Measurements from ENCODE around the gene PROCA1. TPM values are rescaled to one million over a fixed set of nuclear protein-coding genes. Genes with fewer than 3 reads are reported as not detected.

Gene PROCA1
- total RNA-seq, 1 donor from 2014 or later: 12.0 TPM

GRCh38 chr17:28743243-28744103, 31.8 kb upstream of the PROCA1 start, which contains the start of gene TRAF4:
TSS of gene TRAF4 (plus strand) at chr17:28744011. CDS start at chr17:28744113, 102 bp downstream.
- H3K4me1 Mint-ChIP-seq (ENCODE audit: unreplicated experiment): peaks cover 25% of the 10 kb centered on the region
- peaks cover 9% of the 10 kb centered on the region for H3K36me3 Mint-ChIP-seq (ENCODE audit: low read depth, unreplicated experiment)
- peak; percentile 77 for DNase-seq (ENCODE audit: low spot score)
- peak within 1 kb of the TSS; percentile 94 for H3K4me3 Mint-ChIP-seq (ENCODE audit: unreplicated experiment)
- no peak for TF ChIP-seq CTCF (IDR thresholded peaks at IDR 0.05; ENCODE audit: unreplicated experiment)
- H3K27ac Mint-ChIP-seq (ENCODE audit: unreplicated experiment): peak within 1 kb of the TSS; percentile 94
- peaks cover 11% of the 10 kb centered on the region for H3K27me3 Mint-ChIP-seq (ENCODE audit: unreplicated experiment)
- no peaks in the 10 kb centered on the region for H3K9me3 Mint-ChIP-seq (ENCODE audit: unreplicated experiment)

GRCh38 chr17:28741358-28742349, 30.0 kb upstream of the PROCA1 start:
- Mint-ChIP-seq H3K4me3 (ENCODE audit: unreplicated experiment) (no peak overlapping the region), H3K36me3 (ENCODE audit: low read depth, unreplicated experiment) (peaks cover 10% of the 10 kb centered on the region), H3K27me3 (ENCODE audit: unreplicated experiment) (peaks cover 10% of the 10 kb centered on the region), H3K27ac (ENCODE audit: unreplicated experiment) (no peak overlapping the region), H3K9me3 (ENCODE audit: unreplicated experiment) (no peaks in the 10 kb centered on the region), H3K4me1 (ENCODE audit: unreplicated experiment) (peaks cover 12% of the 10 kb centered on the region)
- DNase-seq (ENCODE audit: low spot score): no peak
- TF ChIP-seq CTCF (IDR thresholded peaks at IDR 0.05; ENCODE audit: unreplicated experiment): no peak

- no peak for TF ChIP-seq CTCF (IDR thresholded peaks at IDR 0.05; ENCODE audit: unreplicated experiment)
- Mint-ChIP-seq H3K4me1 (ENCODE audit: unreplicated experiment) (peaks cover 3% of the 10 kb centered on the region), H3K27ac (ENCODE audit: unreplicated experiment) (no peak overlapping the region), H3K27me3 (ENCODE audit: unreplicated experiment) (peaks cover 10% of the 10 kb centered on the region), H3K4me3 (ENCODE audit: unreplicated experiment) (no peak overlapping the region), H3K9me3 (ENCODE audit: unreplicated experiment) (no peaks in the 10 kb centered on the region), H3K36me3 (ENCODE audit: low read depth, unreplicated experiment) (peaks cover 10% of the 10 kb centered on the region)
- no peak for DNase-seq (ENCODE audit: low spot score)
These were observed 29.0 kb upstream of the PROCA1 start for GRCh38 chr17:28740406-28741357.

GRCh38 chr17:28738680-28739384, 27.1 kb upstream of the PROCA1 start:
- Mint-ChIP-seq H3K4me3 (ENCODE audit: unreplicated experiment) (peak overlapping the region; percentile 37), H3K4me1 (ENCODE audit: unreplicated experiment) (peaks cover 3% of the 10 kb centered on the region), H3K36me3 (ENCODE audit: low read depth, unreplicated experiment) (peaks cover 10% of the 10 kb centered on the region), H3K9me3 (ENCODE audit: unreplicated experiment) (no peaks in the 10 kb centered on the region), H3K27me3 (ENCODE audit: unreplicated experiment) (peaks cover 8% of the 10 kb centered on the region), H3K27ac (ENCODE audit: unreplicated experiment) (no peak overlapping the region)
- no peak for DNase-seq (ENCODE audit: low spot score)
- TF ChIP-seq CTCF (IDR thresholded peaks at IDR 0.05; ENCODE audit: unreplicated experiment): no peak

Measured in endothelial cell (in vitro differentiated cells).